HEK293 (cell line): ENCODE data around the gene COPG1.

ENCODE experiments used
- CTCF ChIA-PET: fragments of 350-600 bp; formaldehyde crosslinking; extraction: SDS; loops from one replicate; lab custom pipeline; 2021; ENCODE audit warnings: antibody characterized with exemption; lab: Yijun Ruan, JAX
- POLR2A ChIA-PET: fragments of 300-600 bp; formaldehyde crosslinking; extraction: SDS; loops from one replicate; lab custom pipeline; 2020; ENCODE audit warnings: antibody characterized with exemption, inconsistent platforms; lab: Yijun Ruan, JAX
- H3K27ac ChIP-seq: fragments of 200-500 bp; sonication (Bioruptor generic); 2 replicates; pipeline ENCODE4 v1.5.1; 2014; ENCODE audit warnings: low read depth, low read length, control low read depth, inconsistent platforms; ENCODE audit errors: extremely low read depth
- H3K36me3 ChIP-seq, 2 experiments: fragments of 200-500 bp in 1 of 2; sonication (Bioruptor generic) in 1 of 2; 1 replicate in 1 of 2; 2 replicates in 1 of 2; pipeline ENCODE4 v1.5.1; 2014 to 2017; ENCODE audit warnings: inconsistent platforms in 2 of 2, low read length in 2 of 2; ENCODE audit not compliant: control insufficient read depth in 2 of 2, insufficient read depth in 1 of 2
- H3K4me1 ChIP-seq: fragments of 200-500 bp; sonication (Bioruptor generic); 2 replicates; pipeline ENCODE4 v1.5.1; 2014; ENCODE audit warnings: mild to moderate bottlenecking, low read length, inconsistent platforms; ENCODE audit not compliant: control insufficient read depth, insufficient read depth
- H3K4me3 ChIP-seq: 2 replicates; pipeline ENCODE4 v1.5.1; 2011; ENCODE audit warnings: low read depth, mild to moderate bottlenecking, control low read depth, low read length, moderate library complexity
- H3K9me3 ChIP-seq: fragments of 200-500 bp; sonication (Bioruptor generic); 2 replicates; pipeline ENCODE4 v1.5.1; 2014; ENCODE audit warnings: low read depth, low read length, inconsistent platforms; ENCODE audit not compliant: control insufficient read depth, insufficient read depth
- EGR2 ChIP-seq: fragments of 450-650 bp; formaldehyde crosslinking; IDR thresholded peaks from 2 replicates; pipeline ENCODE4 v1.5.1; 2016; ENCODE audit warnings: low read depth, missing biosample characterization, missing genetic modification characterization
- KLF17 ChIP-seq: fragments of 450-650 bp; formaldehyde crosslinking; IDR thresholded peaks from 2 replicates; pipeline ENCODE4 v1.5.1; 2016; ENCODE audit warnings: missing biosample characterization, missing genetic modification characterization
- OSR2 ChIP-seq: fragments of 450-650 bp; formaldehyde crosslinking; IDR thresholded peaks from 2 replicates; pipeline ENCODE4 v1.5.1; 2016; ENCODE audit warnings: missing biosample characterization, missing genetic modification characterization
- PRDM1 ChIP-seq: fragments of 450-650 bp; formaldehyde crosslinking; IDR thresholded peaks from 2 replicates; pipeline ENCODE4; 2016; ENCODE audit warnings: missing biosample characterization, missing genetic modification characterization
- REPIN1 ChIP-seq: fragments of 450-650 bp; formaldehyde crosslinking; IDR thresholded peaks from 2 replicates; pipeline ENCODE4 v1.5.1; 2017; ENCODE audit warnings: missing biosample characterization, missing genetic modification characterization, low read depth
- SP2 ChIP-seq: fragments of 450-650 bp; formaldehyde crosslinking; IDR thresholded peaks from 2 replicates; pipeline ENCODE4 v1.5.1; 2016; ENCODE audit warnings: missing biosample characterization, missing genetic modification characterization
- SP3 ChIP-seq: fragments of 450-650 bp; formaldehyde crosslinking; IDR thresholded peaks from 2 replicates; pipeline ENCODE4 v1.5.1; 2016; ENCODE audit warnings: missing biosample characterization, missing genetic modification characterization
- SP7 ChIP-seq: fragments of 450-650 bp; formaldehyde crosslinking; IDR thresholded peaks from 2 replicates; pipeline ENCODE4 v1.5.1; 2016; ENCODE audit warnings: missing biosample characterization, missing genetic modification characterization
- WT1 ChIP-seq: fragments of 450-650 bp; formaldehyde crosslinking; IDR thresholded peaks from 2 replicates; pipeline ENCODE4 v1.5.1; 2016; ENCODE audit warnings: missing biosample characterization, missing genetic modification characterization
- ZBTB20 ChIP-seq: fragments of 450-650 bp; formaldehyde crosslinking; IDR thresholded peaks from 2 replicates; pipeline ENCODE4 v1.5.1; 2016; ENCODE audit warnings: missing biosample characterization, missing genetic modification characterization
- ZBTB21 ChIP-seq: fragments of 450-650 bp; formaldehyde crosslinking; IDR thresholded peaks from 2 replicates; pipeline ENCODE4 v1.5.1; 2017; ENCODE audit warnings: missing biosample characterization, missing genetic modification characterization
- ZBTB26 ChIP-seq: fragments of 450-650 bp; formaldehyde crosslinking; optimal IDR thresholded peaks from 2 replicates; pipeline ENCODE3; 2016; ENCODE audit warnings: missing biosample characterization, mild to moderate bottlenecking, missing genetic modification characterization
- ZNF175 ChIP-seq: fragments of 450-650 bp; formaldehyde crosslinking; IDR thresholded peaks from 2 replicates; pipeline ENCODE4 v1.5.1; 2016; ENCODE audit warnings: missing biosample characterization, missing genetic modification characterization
- ZNF24 ChIP-seq: fragments of 450-650 bp; formaldehyde crosslinking; IDR thresholded peaks from 2 replicates; pipeline ENCODE4 v1.5.1; 2016; ENCODE audit warnings: missing biosample characterization, missing genetic modification characterization
- ZNF416 ChIP-seq: fragments of 450-650 bp; formaldehyde crosslinking; IDR thresholded peaks from 2 replicates; pipeline ENCODE4 v1.5.1; 2016; ENCODE audit warnings: missing biosample characterization, missing genetic modification characterization
- ZNF426 ChIP-seq: fragments of 450-650 bp; formaldehyde crosslinking; IDR thresholded peaks from 2 replicates; pipeline ENCODE4 v1.5.1; 2017; ENCODE audit warnings: missing biosample characterization, missing genetic modification characterization, mild to moderate bottlenecking, inconsistent platforms, moderate library complexity
- ZNF449 ChIP-seq: fragments of 450-650 bp; formaldehyde crosslinking; IDR thresholded peaks from 2 replicates; pipeline ENCODE4 v1.5.1; 2017; ENCODE audit warnings: missing biosample characterization, mild to moderate bottlenecking, missing genetic modification characterization, moderate library complexity
- ZNF48 ChIP-seq: fragments of 450-650 bp; formaldehyde crosslinking; IDR thresholded peaks from 2 replicates; pipeline ENCODE4 v1.5.1; 2016; ENCODE audit warnings: missing biosample characterization, missing genetic modification characterization
- ZNF645 ChIP-seq: fragments of 450-650 bp; formaldehyde crosslinking; IDR thresholded peaks from 2 replicates; pipeline ENCODE4; 2016; ENCODE audit warnings: missing biosample characterization, missing genetic modification characterization
- ZNF777 ChIP-seq: fragments of 450-650 bp; formaldehyde crosslinking; IDR thresholded peaks from 2 replicates; pipeline ENCODE4 v1.5.1; 2017; ENCODE audit warnings: missing biosample characterization, missing genetic modification characterization, borderline replicate concordance

Gene COPG1

GRCh38 chr3:129248286-129248979 is 973 bp upstream of the COPG1 start (continued):
- TF ChIP-seq ZNF449 (tag by site-specific recombination), result no peak
- TF ChIP-seq, all 188 proteins: peak for 2

GRCh38 chr3:129252748-129253147 is 3.3 kb downstream of the COPG1 start:
- TF ChIP-seq EGR2 (tag by site-specific recombination) (no peak), SP3 (tag by site-specific recombination) (no peak), ZNF24 (no peak), ZBTB21 (tag by site-specific recombination) (no peak), ZNF645 (tag by site-specific recombination) (no peak), SP7 (tag by site-specific recombination) (no peak), SP2 (tag by site-specific recombination) (no peak), PRDM1 (tag by site-specific recombination) (no peak), ZNF416 (tag by site-specific recombination) (no peak), ZNF175 (tag by site-specific recombination) (no peak), ZNF426 (tag by site-specific recombination) (no peak), REPIN1 (tag by site-specific recombination) (no peak), OSR2 (tag by site-specific recombination) (no peak), ZNF48 (tag by site-specific recombination) (no peak), WT1 (tag by site-specific recombination) (no peak), ZBTB26 (tag by site-specific recombination) (no peak), ZNF777 (tag by site-specific recombination) (no peak), ZBTB20 (tag by site-specific recombination) (no peak), KLF17 (tag by site-specific recombination) (no peak)
- H3K36me3 ChIP-seq, result peaks cover 0 to 63% of the 10 kb centered on the region in 2 experiments
- no peak overlapping the region for H3K4me3 ChIP-seq
- H3K9me3 ChIP-seq, result no peaks in the 10 kb centered on the region
- CTCF ChIA-PET, result no interaction called here
- H3K27ac ChIP-seq, result no peak overlapping the region
- POLR2A ChIA-PET, result interaction anchor here (0.5 kb wide), 1 partner anchor 204 kb away, joined by 3 read pairs; no protein-coding TSS in a partner anchor
- H3K4me1 ChIP-seq, result no peaks in the 10 kb centered on the region
